ENCODE results near the gene MRPS12. TPM values are rescaled to one million over a fixed set of nuclear protein-coding genes. Genes with fewer than 3 reads are reported as not detected.

The MRPS12 gene
- total RNA-seq, 1 experiment from 2014 or later, result 88.0 TPM

- H3K4me1 Mint-ChIP-seq, result peaks cover 11% of the 10 kb centered on the region
- peak overlapping the region; percentile 33 for H3K27ac Mint-ChIP-seq
- no peak overlapping the region for H3K4me3 Mint-ChIP-seq
- H3K9me3 Mint-ChIP-seq, result no peaks in the 10 kb centered on the region
- peaks cover 2% of the 10 kb centered on the region for H3K36me3 Mint-ChIP-seq
- ChIA-PET CTCF (interaction anchor here (0.9 to 2.5 kb wide), 11 partner anchors 9 to 100 kb away, joined by 3 to 11 read pairs (median 4); partner anchors contain the start of genes FBXO17, MRPS12 and SARS2), POLR2A (no interaction called here)
- H3K27me3 Mint-ChIP-seq (ENCODE audit: low read depth), result peaks cover 6% of the 10 kb centered on the region
- DNase-seq (ENCODE audit: low spot score) (peak; percentile 42), ATAC-seq (peak; percentile 41)
- TF ChIP-seq SMAD4 (CRISPR knock-in tag; IDR thresholded peaks at IDR 0.05) (no peak), ERG (CRISPR knock-in tag; IDR thresholded peaks at IDR 0.05) (0 out of 2 replicates have a peak, but pooled peaks have one; percentile 25), NR1H2 (CRISPR knock-in tag; IDR thresholded peaks at IDR 0.05) (no peak), RELA (CRISPR knock-in tag; IDR thresholded peaks at IDR 0.05; ENCODE audit: borderline replicate concordance) (no peak), ZNF425 (CRISPR knock-in tag; conservative IDR thresholded peaks at IDR 0.05) (no peak), ZNF396 (CRISPR knock-in tag; IDR thresholded peaks at IDR 0.05; ENCODE audit: borderline replicate concordance) (no peak), AFF4 (CRISPR knock-in tag; IDR thresholded peaks at IDR 0.05; ENCODE audit: borderline replicate concordance) (no peak), SP1 (CRISPR knock-in tag; conservative IDR thresholded peaks at IDR 0.05) (no peak), FOXP1 (CRISPR knock-in tag; IDR thresholded peaks at IDR 0.05; ENCODE audit: borderline replicate concordance) (no peak), MXD4 (CRISPR knock-in tag; IDR thresholded peaks at IDR 0.05; ENCODE audit: borderline replicate concordance) (no peak), SMAD3 (CRISPR knock-in tag; IDR thresholded peaks at IDR 0.05; ENCODE audit: borderline replicate concordance) (no peak), CBFB (CRISPR knock-in tag; IDR thresholded peaks at IDR 0.05; ENCODE audit: low read depth) (no peak), ZNF317 (CRISPR knock-in tag; IDR thresholded peaks at IDR 0.05; ENCODE audit: borderline replicate concordance, low read depth) (no peak), CTCF (IDR thresholded peaks at IDR 0.05) (peak; percentile 42), CREM (CRISPR knock-in tag; IDR thresholded peaks at IDR 0.05) (no peak), PRRX2 (CRISPR knock-in tag; IDR thresholded peaks at IDR 0.05) (no peak)
These were observed 21.8 kb downstream of the MRPS12 start for GRCh38 chr19:38952395-38953165.

All from WTC11 (cell line).